DND-41 (cell line): ENCODE measurements around the gene CRACDL.

Experiments
- ATAC-seq: fragments of 200-7000 bp; cut with Tn5 transposase; 3 replicates; pipeline ENCODE4 v1.9.1; 2021; ENCODE audit warnings: low read depth; ENCODE audit not compliant: insufficient read depth
- DNase-seq: peaks from one replicate; pipeline ENCODE4 v3.0.0-alpha.2; 2020
- H2AFZ ChIP-seq: 2 replicates; pipeline ENCODE4 v1.6.0; 2012; ENCODE audit warnings: low read depth, low read length
- H3K27ac ChIP-seq: 2 replicates; pipeline ENCODE4 v1.5.1; 2012; ENCODE audit warnings: low read length, inconsistent platforms
- H3K27me3 ChIP-seq: fragments of 200-600 bp; sonication (generic); 2 replicates; pipeline ENCODE4 v1.6.0; 2012; ENCODE audit warnings: low read length, mild to moderate bottlenecking, inconsistent platforms; ENCODE audit not compliant: insufficient read depth, poor library complexity
- H3K36me3 ChIP-seq: 2 replicates; pipeline ENCODE4 v1.5.1; 2012; ENCODE audit warnings: low read length, inconsistent platforms; ENCODE audit not compliant: insufficient read depth
- H3K4me1 ChIP-seq: 2 replicates; pipeline ENCODE4 v1.5.1; 2012; ENCODE audit warnings: mild to moderate bottlenecking, low read length; ENCODE audit not compliant: insufficient read depth
- H3K4me2 ChIP-seq: 2 replicates; pipeline ENCODE4 v1.6.0; 2012; ENCODE audit warnings: mild to moderate bottlenecking, moderate library complexity, low read length, inconsistent platforms; ENCODE audit not compliant: insufficient read depth
- H3K4me3 ChIP-seq, 2 experiments: fragments of 200-600 bp in 1 of 2; shearing (Covaris generic) in 1 of 2; 2 replicates each; pipeline ENCODE4 v1.5.1; 2012 to 2016; ENCODE audit warnings: inconsistent platforms in 2 of 2, low read length in 2 of 2, mild to moderate bottlenecking in 2 of 2, low read depth in 1 of 2, moderate library complexity in 1 of 2
- H3K79me2 ChIP-seq: 2 replicates; pipeline ENCODE4 v1.6.0; 2012; ENCODE audit warnings: low read length, inconsistent platforms; ENCODE audit not compliant: insufficient read depth
- H3K9ac ChIP-seq: 2 replicates; pipeline ENCODE4 v1.6.0; 2012; ENCODE audit warnings: low read depth, mild to moderate bottlenecking, inconsistent platforms, low read length, moderate library complexity
- H3K9me3 ChIP-seq: 2 replicates; pipeline ENCODE4 v1.5.1; 2012; ENCODE audit warnings: low read length, moderate library complexity, mild to moderate bottlenecking, inconsistent platforms; ENCODE audit not compliant: insufficient read depth, severe bottlenecking
- H4K20me1 ChIP-seq: 2 replicates; pipeline ENCODE4 v1.6.0; 2012; ENCODE audit warnings: low read length; ENCODE audit not compliant: insufficient read depth
- CTCF ChIP-seq: IDR thresholded peaks from 2 replicates; pipeline ENCODE4 v1.5.1; 2012; ENCODE audit warnings: borderline replicate concordance, low read length, moderate library complexity, mild to moderate bottlenecking; ENCODE audit not compliant: poor library complexity, severe bottlenecking; ENCODE audit errors: extremely low read depth
- EZH2 ChIP-seq: IDR thresholded peaks from 3 replicates; pipeline ENCODE4 v1.6.1; 2012; ENCODE audit warnings: borderline replicate concordance, low read depth, mild to moderate bottlenecking, moderate library complexity, low read length, inconsistent platforms; ENCODE audit not compliant: severe bottlenecking

The CRACDL gene

GRCh38 chr2:98937906-98938305 lies 1.9 kb upstream of the CRACDL start:
- no peaks in the 10 kb centered on the region for H3K27me3 ChIP-seq

GRCh38 chr2:98936353-98937351 lies 627 bp upstream of the CRACDL start:
- TF ChIP-seq EZH2 (no peak), CTCF (no peak)
- Histone ChIP-seq H3K4me1 (peaks cover 4% of the 10 kb centered on the region; the same call in 1 of the 2 replicates), H3K9me3 (no peaks in the 10 kb centered on the region), H3K4me2 (no peak overlapping the region), H4K20me1 (no peaks in the 10 kb centered on the region), H3K27ac (no peak overlapping the region), H3K36me3 (no peaks in the 10 kb centered on the region), H2AFZ (no peak overlapping the region), H3K9ac (no peak overlapping the region), H3K79me2 (no peaks in the 10 kb centered on the region), H3K4me3 (no peak overlapping the region), H3K27me3 (no peaks in the 10 kb centered on the region)
- ATAC-seq = no peak
- no peak for DNase-seq

More at GRCh38 chr2:98937906-98938305, 1.9 kb upstream of the CRACDL start:
- TF ChIP-seq EZH2 (no peak), CTCF (no peak)
- Histone ChIP-seq H3K9me3 (no peaks in the 10 kb centered on the region), H3K27ac (no peak overlapping the region), H3K9ac (no peak overlapping the region), H3K36me3 (no peaks in the 10 kb centered on the region), H3K4me1 (peaks cover 4% of the 10 kb centered on the region; the same call in 1 of the 2 replicates), H3K4me2 (no peak overlapping the region), H3K4me3 (no peak overlapping the region), H2AFZ (no peak overlapping the region), H4K20me1 (no peaks in the 10 kb centered on the region), H3K79me2 (no peaks in the 10 kb centered on the region)
- DNase-seq (no peak), ATAC-seq (no peak)

- no peaks in the 10 kb centered on the region for H3K27me3 ChIP-seq
- H3K36me3 ChIP-seq = no peaks in the 10 kb centered on the region
- no peaks in the 10 kb centered on the region for H3K4me1 ChIP-seq
- H2AFZ ChIP-seq = no peak overlapping the region
- H3K9me3 ChIP-seq = no peaks in the 10 kb centered on the region
- H3K4me2 ChIP-seq = no peak overlapping the region
- no peak overlapping the region for H3K4me3 ChIP-seq
- no peak for ATAC-seq
- H3K9ac ChIP-seq = no peak overlapping the region
- no peaks in the 10 kb centered on the region for H3K79me2 ChIP-seq
- H3K27ac ChIP-seq = no peak overlapping the region
- DNase-seq = no peak
- no peaks in the 10 kb centered on the region for H4K20me1 ChIP-seq
- TF ChIP-seq EZH2 = no peak
- no peak for TF ChIP-seq CTCF
Observed at GRCh38 chr2:98935111-98935770, 784 bp downstream of the CRACDL start.
